ENCODE data around the gene MRPS12.
"Not testable (repeated sequence)": the region's sequence is repeated elsewhere in the genome, so short reads cannot be mapped to it uniquely, and the experiment has no call there.

The MRPS12 gene

DNA sequence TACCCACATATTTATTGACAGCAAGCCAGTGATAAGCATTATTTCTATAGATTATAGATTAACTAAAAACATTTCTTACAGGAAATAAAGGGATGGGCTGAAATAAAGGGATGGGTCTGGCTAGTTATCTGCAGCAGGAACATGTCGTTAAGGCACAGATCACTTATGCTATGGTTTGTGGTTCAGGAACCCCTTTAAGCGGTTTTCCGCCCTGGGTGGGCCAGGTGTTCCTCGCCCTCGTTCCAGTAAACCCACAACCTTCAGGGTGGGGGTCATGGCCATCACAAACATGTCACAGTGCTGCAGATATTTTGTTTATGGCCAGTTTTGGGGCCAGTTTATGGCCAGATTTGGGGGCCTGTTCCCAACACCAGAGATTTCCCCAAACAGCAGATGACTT, 10.7 kb downstream of the MRPS12 start:
- DNase-seq, result not testable (repeated sequence)

DNA sequence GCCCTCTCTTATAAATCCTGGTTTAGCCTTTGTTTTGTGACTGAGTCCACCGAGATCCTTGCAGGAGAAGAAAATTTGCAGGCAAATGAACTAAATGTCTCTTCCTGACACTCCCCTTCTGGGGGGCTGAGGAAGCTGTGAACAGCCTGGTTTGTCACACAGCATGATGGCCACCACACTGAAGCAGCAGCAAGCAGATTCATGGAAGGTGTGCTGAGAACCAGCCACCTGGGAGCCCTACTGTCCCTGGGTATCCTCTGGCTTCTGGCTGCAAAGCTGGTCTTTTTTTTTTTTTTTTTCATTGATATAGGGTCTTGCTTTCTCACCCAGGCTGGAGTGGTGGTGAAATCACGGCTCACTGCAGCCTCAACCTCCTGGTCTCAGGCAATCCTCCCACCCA, 11.2 kb downstream of the MRPS12 start:
- DNase-seq, result no peak

DNA sequence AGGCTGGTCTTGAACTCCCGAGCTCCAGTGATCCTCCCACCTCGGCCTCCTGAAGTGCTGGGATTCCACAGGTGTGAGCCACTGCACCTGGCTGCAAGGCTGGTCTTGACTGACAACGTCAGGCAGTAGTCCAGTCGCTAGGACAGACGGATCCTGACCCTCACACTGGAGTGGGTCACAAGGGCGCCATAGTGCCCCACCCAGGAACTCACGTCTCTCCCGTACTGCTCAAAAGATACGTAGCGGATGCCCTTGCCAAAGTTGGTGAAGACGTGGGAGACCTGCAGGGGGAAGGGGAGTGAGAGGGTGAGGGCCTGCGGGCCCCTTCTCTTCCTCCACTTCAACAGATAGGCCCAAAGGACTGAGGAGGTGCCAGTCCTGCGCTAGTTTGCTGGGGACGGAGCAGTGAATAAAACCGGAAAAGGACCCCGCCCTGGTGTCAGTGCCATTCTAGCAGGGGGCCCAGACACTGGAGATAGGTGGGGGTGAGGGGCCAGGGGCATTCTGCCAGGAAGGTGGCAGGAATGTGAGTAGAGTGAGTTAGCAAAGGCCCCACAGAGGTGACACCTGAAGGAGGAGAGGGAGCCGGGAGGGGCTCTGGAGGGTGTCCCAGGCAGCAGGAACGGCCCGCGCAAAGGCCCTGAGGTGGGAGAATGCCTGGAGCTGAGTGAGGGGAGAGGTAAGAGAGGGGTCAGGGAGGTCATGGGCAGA, 11.9 kb downstream of the MRPS12 start:
- DNase-seq, result no peak

DNA sequence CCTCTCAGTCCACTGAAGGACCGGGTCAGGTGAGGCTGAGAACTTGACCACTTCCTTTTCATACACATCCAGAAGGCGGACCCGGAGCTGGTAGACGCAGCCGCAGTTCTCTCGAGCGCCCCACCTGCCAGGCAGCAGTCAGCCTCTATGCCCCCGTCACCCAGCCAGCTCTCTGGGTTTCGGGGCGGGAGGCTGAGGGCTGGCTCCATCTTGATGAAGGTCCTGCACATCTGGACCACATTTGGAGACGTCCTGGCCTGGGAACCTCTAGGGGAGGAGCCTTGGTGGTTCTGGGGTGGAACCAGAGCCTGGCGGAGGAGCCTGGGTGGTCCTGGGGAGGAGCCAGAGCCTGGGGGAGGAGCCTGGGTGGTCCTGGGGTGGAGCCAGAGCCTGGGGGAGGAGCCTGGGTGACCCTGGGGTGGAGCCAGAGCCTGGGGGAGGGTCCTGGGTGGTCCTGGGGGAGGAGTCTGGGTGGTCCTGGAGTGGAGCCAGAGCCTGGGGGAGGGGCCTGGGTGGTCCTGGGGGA, 14.3 kb downstream of the MRPS12 start:
- no peak for DNase-seq

DNA sequence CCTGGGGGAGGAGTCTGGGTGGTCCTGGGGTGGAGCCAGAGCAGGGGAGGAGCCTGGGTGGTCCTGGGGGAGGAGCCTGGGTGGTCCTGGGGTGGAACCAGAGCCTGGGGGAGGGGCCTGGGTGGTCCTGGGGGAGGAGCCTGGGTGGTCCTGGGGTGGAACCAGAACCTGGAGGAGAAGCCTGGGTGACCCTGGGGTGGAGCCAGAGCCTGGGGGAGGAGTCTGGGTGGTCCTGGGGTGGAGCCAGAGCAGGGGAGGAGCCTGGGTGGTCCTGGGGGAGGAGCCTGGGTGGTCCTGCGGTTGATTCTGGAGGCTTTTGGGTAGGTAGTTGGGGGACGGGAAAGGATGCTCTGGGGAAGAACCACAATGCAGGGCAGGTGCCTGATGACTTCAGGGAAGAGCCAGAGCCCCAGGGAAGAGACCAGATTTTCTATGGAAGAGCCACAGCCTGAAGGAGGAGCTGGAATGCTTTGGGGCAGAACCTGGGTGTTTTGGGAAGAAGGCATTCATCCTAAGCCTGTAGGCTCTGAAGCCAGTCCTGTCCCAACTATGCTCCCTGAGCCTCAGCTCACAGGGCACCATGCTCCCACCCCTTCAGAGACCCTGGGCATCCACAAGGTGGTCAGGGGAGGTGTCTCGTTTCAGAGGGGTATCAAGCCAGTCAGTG, 15.0 kb downstream of the MRPS12 start:
- no peak for DNase-seq

DNA sequence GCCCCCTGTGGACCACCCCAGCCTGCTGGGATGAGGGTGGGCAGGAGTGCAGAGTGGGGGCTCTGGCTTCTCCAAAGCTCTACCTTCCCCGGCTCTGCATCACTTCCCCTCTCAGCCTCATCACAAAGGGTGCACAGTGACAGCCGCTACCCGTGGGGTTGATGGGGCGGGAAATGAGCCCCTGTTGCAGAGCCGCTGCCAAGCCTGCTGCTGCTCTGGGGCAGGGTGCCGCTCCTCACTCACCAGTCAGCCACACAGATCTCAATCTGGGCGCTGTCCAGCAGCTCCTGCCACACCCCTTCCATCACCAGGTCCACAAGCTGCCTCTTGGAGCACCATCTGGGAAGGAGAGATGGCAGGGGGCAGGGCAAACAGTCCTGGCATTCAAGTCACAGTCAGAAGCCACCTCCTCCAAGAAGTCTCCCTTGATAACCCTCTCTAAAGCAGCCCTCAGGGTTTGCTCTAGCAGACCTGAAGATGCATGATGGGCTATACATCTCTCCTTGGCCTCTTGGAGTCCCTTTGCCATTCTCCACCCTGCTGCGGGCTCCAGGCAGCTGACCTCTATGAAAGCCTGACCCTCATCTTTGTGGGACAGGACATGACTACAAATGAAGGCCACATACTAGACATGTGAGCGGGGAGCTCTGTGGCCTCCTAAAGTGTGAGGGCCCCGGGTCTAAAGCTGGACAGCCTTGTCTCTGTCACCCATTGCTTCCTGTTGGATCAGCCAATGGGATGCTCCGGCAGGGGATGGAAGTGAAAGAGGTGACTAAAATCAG, 15.7 kb downstream of the MRPS12 start:
- no peak for DNase-seq

DNA sequence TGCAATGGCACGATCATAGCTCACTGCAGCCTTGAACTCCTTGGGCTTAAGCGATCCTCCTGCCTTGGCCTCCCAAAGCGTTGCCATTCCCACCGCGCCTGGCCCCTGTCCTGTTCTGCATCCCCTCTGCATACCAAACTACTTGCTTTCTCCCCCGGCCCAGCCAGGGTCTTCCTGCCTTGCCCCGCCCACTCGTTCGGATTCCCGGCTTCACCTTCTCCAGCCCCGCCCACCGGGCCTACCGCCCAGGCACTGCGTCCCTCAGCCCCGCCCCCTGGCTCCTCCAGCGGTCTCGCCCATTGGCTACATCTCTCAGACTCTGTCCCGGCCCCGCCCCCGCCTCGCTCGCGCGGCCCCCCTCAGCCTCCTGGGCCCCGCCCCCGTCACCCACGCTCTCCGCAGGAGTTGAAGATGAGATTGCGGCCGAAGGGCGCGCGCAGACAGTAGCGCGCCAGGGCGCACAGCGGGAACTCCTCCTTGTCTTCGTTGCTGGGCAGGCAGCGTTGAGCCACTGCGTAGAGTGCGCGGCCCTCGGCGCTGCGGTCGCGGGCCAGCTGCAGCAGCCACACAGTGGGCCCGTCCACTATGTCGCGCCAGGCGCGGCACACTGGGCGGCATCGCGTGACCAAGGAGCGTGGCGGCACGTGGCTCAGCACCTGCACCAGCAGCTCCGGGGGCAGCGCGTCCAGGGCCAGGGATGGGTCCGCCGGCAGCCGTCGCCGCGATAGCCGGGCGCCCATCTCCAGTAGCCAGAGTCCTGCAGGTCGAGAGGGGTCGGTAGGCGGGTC, 19.0 kb downstream of the MRPS12 start:
- peak; percentile 75 for DNase-seq

DNA sequence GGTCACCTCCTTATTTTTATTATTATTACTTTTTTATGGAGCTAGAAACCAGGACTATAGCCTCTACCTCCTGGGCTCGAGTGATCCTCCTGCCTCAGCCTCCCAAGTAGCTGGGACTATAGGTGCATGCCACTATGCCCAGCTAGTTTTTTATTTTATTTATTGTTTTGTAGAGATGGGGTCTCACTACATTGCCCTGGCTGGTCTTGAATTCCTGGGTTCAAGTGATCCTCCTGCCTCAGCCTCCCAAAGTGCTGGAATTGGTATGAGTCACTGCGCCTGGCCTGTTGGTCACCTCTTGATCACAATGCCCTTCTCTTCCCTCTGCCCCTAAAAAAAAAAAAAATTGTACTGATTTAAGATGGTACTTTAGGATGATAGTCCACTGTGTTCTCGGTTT, 20.4 kb downstream of the MRPS12 start:
- no peak for DNase-seq

DNA sequence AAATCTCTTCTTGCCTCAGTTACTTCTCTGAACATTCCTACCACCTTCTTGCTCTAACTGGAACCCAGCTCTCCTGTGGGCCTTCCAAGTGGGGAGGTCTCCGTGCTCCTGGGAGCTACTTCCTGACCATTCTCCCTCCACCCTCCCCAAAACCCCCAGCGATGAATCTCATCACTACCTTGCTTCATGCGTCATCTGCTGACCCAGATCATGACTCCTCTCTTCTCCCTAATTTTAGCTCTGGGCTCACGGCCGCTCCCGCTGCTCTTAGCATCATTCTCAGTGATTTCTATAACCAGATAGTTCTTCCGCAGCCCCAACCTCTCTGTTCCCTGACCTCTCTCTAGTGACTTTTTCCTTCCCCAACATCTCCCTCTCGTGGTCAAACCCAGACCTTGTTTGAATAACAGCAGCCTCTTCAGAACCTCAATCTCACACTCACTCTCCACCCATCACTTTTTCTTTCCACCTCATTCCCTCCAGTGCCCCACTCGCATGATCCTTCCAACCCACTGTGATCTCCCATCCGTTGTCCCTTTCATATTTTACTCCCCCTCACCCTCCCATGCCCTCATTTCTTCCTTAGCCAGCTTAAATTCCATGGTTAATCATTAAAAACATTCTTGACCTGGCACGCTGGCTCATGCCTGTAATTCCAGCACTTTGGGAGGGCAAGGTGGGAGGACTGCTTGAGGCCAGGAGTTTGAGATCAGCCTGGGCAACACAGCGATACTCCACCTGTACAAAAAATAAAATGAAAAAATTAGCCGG, 21.8 kb downstream of the MRPS12 start:
- DNase-seq, result peak; percentile 20

DNA sequence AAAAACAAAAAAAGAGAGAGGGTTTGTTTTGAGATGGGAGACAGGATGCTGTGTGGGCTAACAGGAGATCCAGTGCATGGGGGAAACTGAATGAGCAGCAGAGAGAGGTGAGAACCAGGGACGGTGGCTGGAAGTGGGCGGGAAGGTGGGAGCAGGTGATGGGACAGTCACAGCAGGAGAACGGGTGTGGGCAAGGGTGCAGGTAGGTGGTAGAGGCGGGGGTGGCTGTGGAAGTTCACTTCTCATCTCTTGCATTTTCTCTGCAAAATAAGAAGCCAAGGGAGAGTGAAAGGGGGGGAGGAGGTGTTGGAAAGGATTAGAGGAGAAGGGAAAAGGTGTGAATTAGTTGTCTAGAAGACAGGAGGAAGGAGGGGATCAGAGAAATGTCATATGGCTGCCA, 22.9 kb downstream of the MRPS12 start:
- DNase-seq, result no peak

DNA sequence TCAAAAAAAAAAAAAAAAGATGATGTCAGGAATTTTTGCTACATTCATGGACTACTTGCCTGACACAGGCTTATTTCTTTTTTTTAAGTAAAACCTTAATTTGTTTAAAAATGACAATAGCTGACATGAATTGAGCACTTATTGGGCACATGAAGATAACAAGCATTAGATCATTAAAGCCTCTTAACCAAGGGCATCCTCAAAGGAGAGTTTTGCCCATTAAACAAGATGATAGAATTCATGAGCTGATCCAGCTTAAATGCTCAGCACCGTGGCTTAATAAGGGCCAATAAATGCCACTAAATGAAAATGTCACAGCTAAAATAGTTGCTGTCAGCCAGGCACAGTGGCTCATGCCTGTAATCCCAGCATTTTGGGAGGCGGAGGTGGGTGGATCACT, 25.5 kb downstream of the MRPS12 start:
- DNase-seq, result no peak

DNA sequence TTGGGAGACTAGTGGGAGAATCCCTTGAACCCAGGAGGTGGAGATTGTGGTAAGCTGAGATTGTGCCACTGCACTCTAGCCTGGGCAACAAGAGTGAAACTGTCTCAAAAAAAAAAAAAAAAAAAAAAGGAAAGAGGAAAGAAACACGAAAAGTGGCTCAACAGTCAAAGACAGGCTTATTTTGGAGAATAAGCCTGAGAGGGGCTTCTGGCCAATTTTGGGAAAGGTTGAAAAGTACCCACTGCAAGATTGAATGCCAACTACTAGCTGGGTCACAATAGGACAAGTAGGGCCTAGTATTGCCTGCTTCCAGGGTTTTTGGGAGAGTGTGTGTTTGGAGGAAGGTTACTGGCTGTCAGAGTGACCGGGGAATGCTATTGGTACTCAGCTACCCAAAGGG, 27.6 kb downstream of the MRPS12 start:
- DNase-seq, result no peak

DNA sequence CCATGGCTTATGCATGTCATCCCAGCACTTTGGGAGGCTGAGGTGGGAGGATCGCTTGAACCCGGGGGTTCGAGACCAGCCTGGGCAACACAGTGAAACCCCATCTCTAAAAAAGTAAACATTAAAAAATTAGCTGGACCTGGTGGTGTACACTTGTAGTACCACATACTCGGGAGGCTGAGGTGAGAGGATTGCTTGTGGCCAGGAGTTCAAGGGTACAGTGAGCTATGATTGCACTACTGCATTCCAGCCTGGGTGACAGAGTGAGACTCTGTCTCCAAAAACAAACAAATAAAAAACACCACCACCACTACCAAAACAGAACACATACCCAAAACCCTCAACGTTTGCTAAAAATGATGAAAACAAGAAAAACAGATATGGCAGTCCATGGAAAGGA, 28.9 kb downstream of the MRPS12 start:
- no peak for DNase-seq

DNA sequence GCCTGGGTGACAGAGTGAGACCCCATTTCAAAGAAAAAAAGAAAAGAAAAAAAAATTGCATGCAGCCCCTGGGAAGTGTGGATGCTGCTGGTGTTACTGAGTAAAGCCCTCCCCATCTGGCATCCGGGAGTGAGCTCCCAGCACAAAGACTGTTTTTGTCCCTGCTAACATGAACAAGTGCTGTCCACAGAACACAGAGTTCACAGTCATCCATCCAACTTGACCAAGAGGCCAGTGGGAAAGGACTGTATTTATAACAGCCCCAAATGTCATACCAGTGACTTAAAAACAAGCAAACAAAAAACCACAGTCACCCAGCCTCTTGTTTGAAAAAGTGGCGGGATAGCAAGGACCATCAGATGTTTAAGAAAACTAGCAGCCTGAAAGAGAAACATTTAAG, 34.0 kb downstream of the MRPS12 start:
- DNase-seq, result no peak

DNA sequence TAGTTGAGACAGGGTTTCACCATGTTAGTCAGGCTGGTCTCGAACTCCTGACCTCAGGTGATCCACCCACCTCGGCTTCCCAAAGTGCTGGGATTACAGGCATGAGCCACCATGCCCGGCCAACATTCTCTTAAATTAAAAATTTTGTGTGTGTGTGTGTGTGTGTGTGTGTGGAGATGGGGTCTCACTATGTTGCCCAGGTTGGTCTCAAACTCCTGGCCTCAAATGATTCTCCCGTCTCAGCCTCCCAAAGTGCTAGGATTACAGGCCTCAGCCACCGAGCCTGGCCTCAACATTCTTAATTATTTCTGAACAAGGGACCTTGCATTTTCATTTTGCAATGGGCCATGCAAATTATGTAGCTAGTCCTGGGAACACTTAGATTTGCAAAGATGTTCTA, 35.4 kb downstream of the MRPS12 start:
- DNase-seq, result not testable (repeated sequence)

DNA sequence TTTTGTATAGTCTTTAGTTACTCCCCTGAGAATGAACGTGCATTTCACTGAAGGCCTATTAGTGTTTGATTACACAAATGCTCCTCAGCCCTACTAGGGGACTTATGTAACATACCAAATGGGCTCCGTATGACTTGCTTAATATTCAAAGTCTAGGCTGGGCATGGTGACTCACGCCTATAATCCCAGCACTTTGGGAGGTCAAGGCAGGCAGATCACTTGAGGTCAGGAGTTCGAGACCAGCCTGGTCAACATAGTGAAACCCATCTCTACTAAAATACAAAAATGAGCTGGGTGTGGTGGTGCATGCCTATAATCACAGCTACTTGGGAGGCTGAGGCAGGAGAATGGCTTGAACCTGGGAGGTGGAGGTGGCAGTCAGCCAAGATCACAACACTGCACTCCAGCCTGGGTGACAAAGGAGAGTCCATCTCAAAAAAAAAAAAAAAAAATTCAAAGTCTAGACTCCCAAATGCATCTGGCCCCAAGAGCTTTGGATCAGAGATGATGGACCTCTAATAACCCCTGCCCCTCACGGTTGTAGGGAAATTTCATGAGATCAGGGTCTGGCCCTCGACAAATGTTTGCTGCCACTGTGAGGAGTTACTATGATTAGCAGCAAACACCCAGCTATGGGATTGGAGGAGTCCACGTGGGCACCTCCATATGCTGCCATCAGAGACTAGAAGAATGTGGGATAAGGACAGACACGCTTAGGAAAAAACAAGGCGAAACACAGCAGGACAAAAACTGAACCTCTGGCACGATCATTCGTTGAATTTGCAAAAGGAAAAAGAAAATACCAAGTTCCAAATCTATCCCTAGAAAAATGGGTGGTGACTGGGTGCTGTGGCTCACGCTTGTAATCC, 40.2 kb downstream of the MRPS12 start:
- no peak for DNase-seq

DNA sequence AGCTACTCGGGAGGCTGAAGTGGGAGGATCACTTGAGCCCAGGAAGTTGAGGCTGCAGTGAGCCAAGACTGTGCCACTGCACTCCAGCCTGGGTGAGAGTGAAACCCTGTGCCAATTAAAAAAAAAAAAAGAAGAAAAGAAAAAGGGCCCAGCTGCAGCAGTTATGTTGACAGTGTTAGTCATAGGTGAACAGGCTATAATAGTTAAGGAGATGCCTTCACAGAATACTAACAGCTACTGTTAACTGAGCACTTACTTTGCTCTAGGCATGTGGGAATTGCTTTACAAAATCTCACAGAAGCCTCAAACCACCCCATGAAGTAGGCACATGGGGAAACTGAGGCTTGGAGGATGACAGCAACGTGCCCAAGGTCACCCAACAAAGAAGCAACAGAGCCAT, 40.9 kb downstream of the MRPS12 start:
- no peak for DNase-seq

DNA sequence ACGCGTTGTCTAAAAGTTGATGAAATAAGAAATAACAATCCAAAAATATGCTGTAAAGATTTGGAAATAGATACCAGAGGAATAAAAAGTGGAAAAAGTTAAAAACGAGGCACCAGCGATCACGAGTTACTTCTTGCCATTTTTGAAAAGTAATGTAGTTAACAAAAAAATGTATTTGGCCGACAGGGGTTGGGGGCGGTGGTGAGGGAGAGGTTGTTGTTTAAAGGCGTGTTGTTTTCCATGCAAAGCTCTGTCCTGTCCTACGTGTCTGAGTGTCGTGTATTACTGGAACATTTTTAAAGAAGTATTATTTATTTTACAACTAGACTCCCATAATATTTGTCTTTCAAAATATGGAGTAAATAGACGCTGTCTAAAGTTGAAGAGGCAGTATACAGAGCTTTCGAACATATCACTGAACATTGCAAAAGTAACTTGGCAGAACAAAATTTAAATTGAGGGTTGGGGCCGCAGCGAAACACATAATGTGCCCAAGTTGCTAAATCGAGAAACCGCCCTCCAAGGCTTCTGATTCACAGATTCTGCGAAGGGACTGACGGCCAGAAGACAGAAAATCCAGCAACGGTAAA, 44.0 kb downstream of the MRPS12 start:
- DNase-seq, result peak; percentile 9

DNA sequence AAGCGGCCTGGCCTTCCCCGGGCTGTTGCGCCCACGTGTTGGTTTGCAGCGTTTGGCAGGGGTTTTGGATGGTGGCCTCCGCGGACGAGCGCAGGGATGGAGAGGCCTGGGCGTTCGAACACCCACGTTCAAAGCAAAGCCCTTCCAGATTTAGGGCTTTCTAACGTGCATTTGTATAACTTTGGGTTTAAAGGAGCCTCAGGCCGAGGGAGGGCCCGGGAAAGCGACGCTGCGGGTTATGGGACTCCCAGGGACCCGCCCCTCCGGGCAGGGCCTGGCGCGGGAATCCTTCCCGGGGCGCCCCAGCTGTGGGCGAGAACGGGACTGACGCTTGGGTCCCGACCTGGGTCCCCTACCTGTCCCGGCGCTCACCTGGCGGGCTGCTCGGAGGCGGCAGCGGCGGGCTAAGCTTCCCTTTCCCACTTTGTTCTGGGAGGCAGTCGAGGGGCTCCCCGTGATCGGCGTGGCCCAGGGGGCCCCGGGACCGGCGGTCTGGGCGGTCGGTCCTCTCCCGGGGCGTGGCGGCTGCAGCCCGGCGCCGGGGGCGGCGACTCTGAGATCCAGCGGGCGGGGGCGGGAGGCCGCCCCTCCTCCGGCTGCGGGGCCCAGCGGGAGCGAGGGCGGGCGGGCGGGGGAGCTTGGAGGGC, 44.6 kb downstream of the MRPS12 start, which contains the start of gene FBXO17:
TSS of gene FBXO17 (minus strand) at position 529 of the 647 bp plus-strand sequence. CDS start 25,423 bp downstream, outside the sequence.
- peak; percentile 71 for DNase-seq

DNA sequence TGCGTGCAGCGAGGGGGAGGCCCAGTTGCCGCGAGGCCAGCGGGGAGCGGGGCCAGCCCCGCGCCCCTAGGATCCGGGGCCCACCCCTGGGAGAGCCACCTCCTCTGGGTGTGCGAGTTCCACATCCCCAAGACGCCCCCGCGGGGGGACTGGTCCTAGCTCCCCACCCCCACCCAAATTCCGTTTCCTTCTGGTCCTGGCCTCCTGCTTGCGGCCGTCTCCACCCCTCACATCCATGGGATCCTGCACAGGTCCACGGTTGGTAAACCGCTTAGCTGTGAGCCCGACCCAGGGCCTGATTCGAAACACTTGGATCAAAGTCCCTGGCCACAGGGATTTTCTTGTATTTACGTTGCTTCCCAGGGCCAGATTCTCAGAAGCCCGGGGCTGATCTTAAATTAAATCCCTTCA, 45.1 kb downstream of the MRPS12 start:
- no peak for DNase-seq
